K562 (cell line): ENCODE results near the gene OR52W1. TPM values are rescaled to one million over a fixed set of nuclear protein-coding genes. Genes with fewer than 3 reads are reported as not detected.

Experiments used
- ATAC-seq: fragments of 200-7000 bp; cut with Tn5 transposase; 3 replicates; pipeline ENCODE4 v1.9.1; 2020; ENCODE audit warnings: moderate library complexity
- BruUV-seq: library from RNA; stranded (reverse); fragments of 400-500 nt; replicated peaks from 2 replicates; lab custom pipeline; 2021; lab: Mats Ljungman, UMichigan
- CTCF ChIA-PET: fragments of 300-600 bp; formaldehyde crosslinking; extraction: SDS; loops from one replicate; lab custom pipeline; 2021; ENCODE audit warnings: low intra/inter-chr PET ratio; lab: Yijun Ruan, JAX
- POLR2A ChIA-PET: fragments of 300-600, 350-650 bp; sonication (Branson Sonifier 250); formaldehyde crosslinking; extraction: SDS; loops from one replicate; lab custom pipeline; 2021; ENCODE audit warnings: antibody characterized with exemption, inconsistent platforms; lab: Yijun Ruan, JAX
- DNase-seq, 4 experiments: peaks; one replicate each; pipeline versions ENCODE4 v3.0.0 to v3.0.0-alpha.2; 2011 to 2018; ENCODE audit warnings: low spot score in 3 of 4, mixed read lengths in 3 of 4; ENCODE audit errors: extremely low read depth in 1 of 4
- FAIRE-seq: peaks from 2 replicates; lab custom pipeline; 2011; peaks lifted over from hg19 to GRCh38; lab: Jason Lieb, UNC
- H2AFZ ChIP-seq: 2 replicates; pipeline ENCODE4 v1.6.0; 2011; ENCODE audit warnings: low read depth, low read length, control low read depth, inconsistent platforms
- H3K27ac ChIP-seq: fragments of 200-600 bp; 3 replicates; pipeline ENCODE4 v1.8.0; 2011; ENCODE audit warnings: low read depth, mild to moderate bottlenecking, control low read depth, inconsistent platforms, low read length, moderate library complexity, mixed read lengths; ENCODE audit errors: extremely low read depth
- H3K27me3 ChIP-seq, 2 experiments: fragments of 300-600 bp in 1 of 2; 2 replicates in 1 of 2; 3 replicates in 1 of 2; pipeline versions ENCODE4 v1.6.0 to v1.8.0; 2011; ENCODE audit warnings: inconsistent platforms in 2 of 2, low read length in 2 of 2, mild to moderate bottlenecking in 1 of 2, mixed read lengths in 1 of 2, moderate library complexity in 1 of 2; ENCODE audit not compliant: control insufficient read depth in 2 of 2, insufficient read depth in 2 of 2
- H3K36me3 ChIP-seq: fragments of 300-600 bp; 3 replicates; pipeline ENCODE4 v1.8.0; 2011; ENCODE audit warnings: mild to moderate bottlenecking, low read length, inconsistent platforms; ENCODE audit not compliant: control insufficient read depth, insufficient read depth
- H3K4me1 ChIP-seq, 2 experiments: fragments of 200-600 bp in 1 of 2; replicated peaks in 1 of 2; 2 replicates in 1 of 2; 3 replicates in 1 of 2; pipeline versions ENCODE4 v1.5.1 to v1.8.0; 2011; ENCODE audit warnings: inconsistent platforms in 2 of 2, low read length in 2 of 2, mild to moderate bottlenecking in 1 of 2, mixed read lengths in 1 of 2, moderate library complexity in 1 of 2; ENCODE audit not compliant: control insufficient read depth in 2 of 2, insufficient read depth in 2 of 2
- H3K4me2 ChIP-seq: 2 replicates; pipeline ENCODE4 v1.6.1; 2011; ENCODE audit warnings: low read length, control low read depth, inconsistent platforms, mixed read lengths; ENCODE audit not compliant: insufficient read depth
- H3K4me3 ChIP-seq: fragments of 200-600 bp; sonication (generic), shearing (Covaris generic); 2 replicates; pipeline ENCODE4 v1.5.1; 2016; ENCODE audit warnings: control low read depth, inconsistent platforms
- H3K79me2 ChIP-seq: fragments of 200-600 bp; 3 replicates; pipeline ENCODE4 v1.8.0; 2011; ENCODE audit warnings: low read length, inconsistent platforms; ENCODE audit not compliant: control insufficient read depth, insufficient read depth
- H3K9ac ChIP-seq, 2 experiments: 2 replicates each; pipeline versions ENCODE4 v1.6.0 to v1.6.1; 2011; ENCODE audit warnings: low read depth in 2 of 2, low read length in 2 of 2, control low read depth in 1 of 2, inconsistent platforms in 1 of 2, mild to moderate bottlenecking in 1 of 2, mixed read lengths in 1 of 2; ENCODE audit not compliant: insufficient read depth in 1 of 2
- H3K9me1 ChIP-seq: one replicate; pipeline ENCODE4 v1.6.0; 2011; ENCODE audit warnings: inconsistent platforms, mild to moderate bottlenecking, low read length, moderate library complexity; ENCODE audit not compliant: control insufficient read depth, insufficient read depth
- H3K9me3 ChIP-seq: replicated peaks from 2 replicates; pipeline ENCODE4 v1.5.1; 2011; ENCODE audit warnings: low read depth, low read length, inconsistent platforms; ENCODE audit not compliant: control insufficient read depth, insufficient read depth
- H4K20me1 ChIP-seq: replicated peaks from 2 replicates; pipeline ENCODE4 v1.6.1; 2011; ENCODE audit warnings: low read length, inconsistent platforms, mixed read lengths; ENCODE audit not compliant: control insufficient read depth, insufficient read depth
- ATF2 ChIP-seq: sonication (generic); formaldehyde crosslinking; IDR thresholded peaks from 2 replicates; pipeline ENCODE4 v1.8.1; 2022; ENCODE audit warnings: missing genetic modification reagents
- BCL6 ChIP-seq: fragments of 250-450 bp; sonication (Bioruptor Pico); IDR thresholded peaks from 2 replicates; pipeline ENCODE4 v1.4.0; 2020
- E2F6 ChIP-seq, 2 experiments: IDR thresholded peaks; 2 replicates each; pipeline ENCODE4 v1.6.1; 2011; ENCODE audit warnings: borderline replicate concordance in 1 of 2, control low read depth in 1 of 2, low read depth in 1 of 2, low read length in 1 of 2, mild to moderate bottlenecking in 1 of 2, mixed read lengths in 1 of 2, moderate library complexity in 1 of 2; ENCODE audit not compliant: insufficient read depth in 1 of 2, insufficient read length in 1 of 2, poor library complexity in 1 of 2, severe bottlenecking in 1 of 2; ENCODE audit errors: extremely low read depth in 1 of 2
- HMGXB4 ChIP-seq: sonication (generic); formaldehyde crosslinking; IDR thresholded peaks from 2 replicates; pipeline ENCODE4 v1.8.1; 2023; ENCODE audit warnings: mild to moderate bottlenecking, missing genetic modification reagents
- HNRNPLL ChIP-seq: fragments of 200-400 bp; formaldehyde crosslinking; IDR thresholded peaks from 2 replicates; pipeline ENCODE4 v1.6.1; 2017; ENCODE audit warnings: low read length, low read depth, mild to moderate bottlenecking; ENCODE audit not compliant: poor library complexity, severe bottlenecking
- KLF10 ChIP-seq: fragments of 250-450 bp; sonication (Bioruptor Pico); IDR thresholded peaks from 2 replicates; pipeline ENCODE4 v1.6.1; 2021; ENCODE audit warnings: matching md5 sums
- KLF6 ChIP-seq: fragments of 250-450 bp; sonication (Bioruptor Pico); IDR thresholded peaks from 2 replicates; pipeline ENCODE4 v1.4.0; 2020; ENCODE audit warnings: mild to moderate bottlenecking, moderate library complexity, borderline replicate concordance
- MCM7 ChIP-seq, 2 experiments: fragments of 450-650 bp; IDR thresholded peaks; 2 replicates each; pipeline ENCODE4 v1.6.1; 2016 to 2018
- RBFOX2 ChIP-seq: fragments of 200-400 bp; formaldehyde crosslinking; IDR thresholded peaks from 2 replicates; pipeline ENCODE4 v1.6.1; 2017; ENCODE audit warnings: low read depth, mild to moderate bottlenecking, low read length, moderate library complexity
- TBP ChIP-seq: optimal IDR thresholded peaks from 2 replicates; pipeline ENCODE3; 2011; ENCODE audit warnings: low read depth, low read length, improper control_type of control experiment
- TGIF2 ChIP-seq: sonication (generic); formaldehyde crosslinking; IDR thresholded peaks from 2 replicates; pipeline ENCODE4 v1.8.1; 2022; ENCODE audit warnings: mild to moderate bottlenecking, missing genetic modification reagents, moderate library complexity
- TRIM24 ChIP-seq, 2 experiments: fragments of 450-650 bp; IDR thresholded peaks; 2 replicates each; pipeline ENCODE4 v1.6.1; 2016
- TRIM28 ChIP-seq: fragments of 450-650 bp; IDR thresholded peaks from 2 replicates; pipeline ENCODE4 v1.6.1; 2017
- ZNF197 ChIP-seq: fragments of 200-800 bp; sonication (Bioruptor generic); IDR thresholded peaks from 2 replicates; pipeline ENCODE4 v1.6.1; 2016; ENCODE audit warnings: low read depth, missing genetic modification characterization, missing compliant biosample characterization
- ZNF263 ChIP-seq: sonication (generic); formaldehyde crosslinking; IDR thresholded peaks from 2 replicates; pipeline ENCODE4 v1.8.0; 2022; ENCODE audit warnings: mild to moderate bottlenecking, missing genetic modification reagents, borderline replicate concordance
- WGBS: fragments of 100-300 bp; shearing (Covaris generic); methylation state at CpG from one replicate; pipeline ENCODE4 v1.1.6; 2016; ENCODE audit warnings: low coverage, mixed read lengths; ENCODE audit not compliant: insufficient coverage; ENCODE audit errors: missing lambda C conversion rate; 5-methylcytosine and 5-hydroxymethylcytosine counted together
- in situ Hi-C: fragments of 300-500 bp; cut with MboI; formaldehyde crosslinking; loops from 4 replicates; pipeline ENCODE4 v1.15.0; 2018; ENCODE audit warnings: inconsistent platforms, mixed read lengths
- intact Hi-C: fragments of 100-400 bp; cut with micrococcal nuclease; formaldehyde crosslinking; loops from 2 replicates; pipeline ENCODE4 v1.14.2; 2022
- polyA plus RNA-seq, 8 experiments: library from polyadenylated mRNA; depleted of rRNA in 4 of 8; stranded (reverse) in 5 of 8; unstranded in 3 of 8; fragments of >200 nt; fragmentation: Nextera tagmentation in 2 of 8; fragmentation: Illumina TruSeq in 1 of 8; extraction: Ambion mirVana in 2 of 8; extraction: Trizol in 1 of 8; gene quantifications; 2 replicates each; pipeline versions ENCODE4 v1.2.1 to v1.2.3, GENCODE V29; 2011 to 2014; ENCODE audit warnings: inconsistent platforms in 1 of 8, missing spikeins in 1 of 8
- total RNA-seq, 7 experiments: library from RNA; depleted of rRNA in 6 of 7; stranded (reverse); fragments of >200 nt in 6 of 7; fragmentation: Illumina TruSeq in 2 of 7; extraction: Trizol in 2 of 7; gene quantifications; 2 replicates each; pipeline versions ENCODE4 v1.2.1 to v1.2.3, GENCODE V29; 2011 to 2021; ENCODE audit warnings: low replicate concordance in 1 of 7
- TF ChIP-seq, protein P1 (sequence below): fragments of 250-450 bp; sonication (Bioruptor Pico); IDR thresholded peaks from 2 replicates; pipeline ENCODE4 v1.4.0; 2020; ENCODE audit warnings: mild to moderate bottlenecking

OR52W1 gene
- total and polyA plus RNA-seq, 9 of the 15 experiments (the other 6 are each of a cell fraction or from before 2014, with no cell fraction given), result not detected

- TF ChIP-seq HMGXB4 (CRISPR knock-in tag) (no peak), TRIM24 (IDR thresholded peaks at IDR 0.05) (no peak), MCM7 (IDR thresholded peaks at IDR 0.05) (no peak), KLF10 (CRISPR knock-in tag) (no peak)
- TF ChIP-seq, all 486 proteins: peak for 0
Measured at GRCh38 chr11:6214530-6214929, 15.5 kb downstream of the OR52W1 start (continued).

GRCh38 chr11:6216501-6216900 is 17.5 kb downstream of the OR52W1 start:
- TF ChIP-seq ZNF197 (CRISPR knock-in tag), result no peak
- TF ChIP-seq, protein P1, sequence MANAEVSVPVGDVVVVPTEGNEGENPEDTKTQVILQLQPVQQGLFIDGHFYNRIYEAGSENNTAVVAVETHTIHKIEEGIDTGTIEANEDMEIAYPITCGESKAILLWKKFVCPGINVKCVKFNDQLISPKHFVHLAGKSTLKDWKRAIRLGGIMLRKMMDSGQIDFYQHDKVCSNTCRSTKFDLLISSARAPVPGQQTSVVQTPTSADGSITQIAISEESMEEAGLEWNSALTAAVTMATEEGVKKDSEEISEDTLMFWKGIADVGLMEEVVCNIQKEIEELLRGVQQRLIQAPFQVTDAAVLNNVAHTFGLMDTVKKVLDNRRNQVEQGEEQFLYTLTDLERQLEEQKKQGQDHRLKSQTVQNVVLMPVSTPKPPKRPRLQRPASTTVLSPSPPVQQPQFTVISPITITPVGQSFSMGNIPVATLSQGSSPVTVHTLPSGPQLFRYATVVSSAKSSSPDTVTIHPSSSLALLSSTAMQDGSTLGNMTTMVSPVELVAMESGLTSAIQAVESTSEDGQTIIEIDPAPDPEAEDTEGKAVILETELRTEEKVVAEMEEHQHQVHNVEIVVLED (CRISPR knock-in tag), result no peak
- no peak for TF ChIP-seq RBFOX2
- no peak for TF ChIP-seq KLF6 (CRISPR knock-in tag)
- no peak for TF ChIP-seq ATF2 (CRISPR knock-in tag)
- TF ChIP-seq TBP, result no peak
- TF ChIP-seq TRIM28, result no peak
- TF ChIP-seq HNRNPLL, result no peak
- TF ChIP-seq BCL6 (CRISPR knock-in tag), result no peak
- TF ChIP-seq ZNF263 (CRISPR knock-in tag), result no peak
- no peak for TF ChIP-seq E2F6 (IDR thresholded peaks at IDR 0.05; ENCODE audit: borderline replicate concordance in 1 of 2, extremely low read depth in 1 of 2, insufficient read depth in 1 of 2, insufficient read length in 1 of 2, low read depth in 1 of 2, low read length in 1 of 2, poor library complexity in 1 of 2, severe bottlenecking in 1 of 2)
- TF ChIP-seq TGIF2 (CRISPR knock-in tag), result no peak
- no peaks in the 10 kb centered on the region for H3K9me3 ChIP-seq
- H3K9ac ChIP-seq, result no peak overlapping the region
- H4K20me1 ChIP-seq, result no peaks in the 10 kb centered on the region
- no peak overlapping the region for H2AFZ ChIP-seq
- WGBS, result 89% methylated on average over 4 of the region's 4 CpGs
- CTCF ChIA-PET, result no interaction called here
- no peak for ATAC-seq
- FAIRE-seq, result no peak
- no peaks in the 10 kb centered on the region for H3K79me2 ChIP-seq
- POLR2A ChIA-PET, result interaction anchor here (1.2 to 2.6 kb wide), 4 partner anchors 9 to 18 kb away, joined by 3 to 11 read pairs (median 4); partner anchors contain the start of gene FHIP1B
- H3K4me3 ChIP-seq, result no peak overlapping the region
- intact Hi-C loops (no loop called here), in situ Hi-C loops (no loop called here)
- H3K4me1 ChIP-seq, result peaks cover 0 to 3% of the 10 kb centered on the region in 2 experiments; a peak in 1 of 5 replicates
- no peak for DNase-seq
- no peaks in the 10 kb centered on the region for H3K27me3 ChIP-seq
- H3K9me1 ChIP-seq, result no peaks in the 10 kb centered on the region
- no peak overlapping the region for H3K4me2 ChIP-seq
- BruUV-seq, result no TSS peak
- no peak overlapping the region for H3K27ac ChIP-seq
- peaks cover 73% of the 10 kb centered on the region; the same call in 2 of the 3 replicates for H3K36me3 ChIP-seq
